Activated CD4-positive, alpha-beta memory T cell treated with anti-CD3 and anti-CD28 coated beads, Interleukin-2, amount 10 ng/mL, durations not matched to agents 7 days and 5 days (primary cell): ENCODE data around the gene RALGPS1. TPM values are rescaled to one million over a fixed set of nuclear protein-coding genes. Genes with fewer than 3 reads are reported as not detected.
A peak's percentile ranks its signal among the peaks of the same experiment; 100 is the strongest.

Experiments used
- CTCF ChIA-PET: fragments of 350-600 bp; sonication (Branson Sonifier 250); formaldehyde crosslinking; loops from one replicate; lab custom pipeline; 2021; ENCODE audit warnings: antibody characterized with exemption, inconsistent platforms; lab: Charles Lee
- POLR2A ChIA-PET: fragments of 350-600 bp; sonication (Branson Sonifier 250); formaldehyde crosslinking; loops from one replicate; lab custom pipeline; 2021; ENCODE audit warnings: antibody characterized with exemption; lab: Charles Lee
- DNase-seq: peaks from one replicate; pipeline ENCODE4 v3.0.0-alpha.2; 2020
- H3K27ac Mint-ChIP-seq: one replicate; pipeline ENCODE4 v1.8.0; 2021; ENCODE audit warnings: mild to moderate bottlenecking, mixed read lengths
- H3K27me3 Mint-ChIP-seq: one replicate; pipeline ENCODE4 v1.8.0; 2021; ENCODE audit warnings: mixed read lengths
- H3K36me3 Mint-ChIP-seq: one replicate; pipeline ENCODE4 v1.8.0; 2021; ENCODE audit warnings: low read depth, mixed read lengths
- H3K4me1 Mint-ChIP-seq: one replicate; pipeline ENCODE4 v1.8.0; 2021; ENCODE audit warnings: mixed read lengths
- H3K4me3 Mint-ChIP-seq: one replicate; pipeline ENCODE4 v1.8.0; 2021; ENCODE audit warnings: mild to moderate bottlenecking, mixed read lengths
- H3K9me3 Mint-ChIP-seq: one replicate; pipeline ENCODE4 v1.8.0; 2021; ENCODE audit warnings: mixed read lengths
- total RNA-seq, 2 experiments: library from RNA; stranded (reverse); gene quantifications; one replicate each; pipeline ENCODE4 v1.2.3, GENCODE V29; 2021

The RALGPS1 gene
- total RNA-seq, 2 experiments from 2014 or later: 2.8 to 3.4 TPM

DNA sequence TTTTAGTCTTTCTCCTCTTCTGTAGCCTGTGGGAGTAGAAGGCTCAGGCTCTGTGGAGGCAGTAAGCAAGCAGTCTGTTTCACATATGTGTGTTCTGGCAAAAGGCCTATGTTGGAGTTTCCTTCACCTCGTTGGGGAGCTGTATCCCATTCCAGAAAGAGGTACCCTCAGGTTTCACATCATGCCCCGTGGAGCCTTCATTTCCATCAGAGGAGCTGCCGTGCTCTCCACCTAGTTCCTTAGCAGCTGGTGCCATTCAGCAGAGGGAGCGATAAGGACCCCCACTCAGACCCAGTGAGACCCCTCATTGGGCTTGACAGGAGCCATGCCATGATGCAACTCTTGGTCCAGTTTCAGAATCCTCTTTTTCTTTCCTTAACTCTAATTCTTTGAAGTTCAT is 258.5 kb downstream of the RALGPS1 start:
- peaks cover 4% of the 10 kb centered on the region for H3K27me3 Mint-ChIP-seq
- H3K4me1 Mint-ChIP-seq: no peaks in the 10 kb centered on the region
- peak; percentile 9 for DNase-seq
- no peak overlapping the region for H3K4me3 Mint-ChIP-seq
- no peak overlapping the region for H3K27ac Mint-ChIP-seq
- ChIA-PET CTCF (interaction anchor here (1.0 to 1.6 kb wide), 2 partner anchors 26 to 38 kb away, joined by 3 read pairs; no protein-coding TSS in a partner anchor), POLR2A (no interaction called here)
- no peaks in the 10 kb centered on the region for H3K36me3 Mint-ChIP-seq
- H3K9me3 Mint-ChIP-seq: no peaks in the 10 kb centered on the region

DNA sequence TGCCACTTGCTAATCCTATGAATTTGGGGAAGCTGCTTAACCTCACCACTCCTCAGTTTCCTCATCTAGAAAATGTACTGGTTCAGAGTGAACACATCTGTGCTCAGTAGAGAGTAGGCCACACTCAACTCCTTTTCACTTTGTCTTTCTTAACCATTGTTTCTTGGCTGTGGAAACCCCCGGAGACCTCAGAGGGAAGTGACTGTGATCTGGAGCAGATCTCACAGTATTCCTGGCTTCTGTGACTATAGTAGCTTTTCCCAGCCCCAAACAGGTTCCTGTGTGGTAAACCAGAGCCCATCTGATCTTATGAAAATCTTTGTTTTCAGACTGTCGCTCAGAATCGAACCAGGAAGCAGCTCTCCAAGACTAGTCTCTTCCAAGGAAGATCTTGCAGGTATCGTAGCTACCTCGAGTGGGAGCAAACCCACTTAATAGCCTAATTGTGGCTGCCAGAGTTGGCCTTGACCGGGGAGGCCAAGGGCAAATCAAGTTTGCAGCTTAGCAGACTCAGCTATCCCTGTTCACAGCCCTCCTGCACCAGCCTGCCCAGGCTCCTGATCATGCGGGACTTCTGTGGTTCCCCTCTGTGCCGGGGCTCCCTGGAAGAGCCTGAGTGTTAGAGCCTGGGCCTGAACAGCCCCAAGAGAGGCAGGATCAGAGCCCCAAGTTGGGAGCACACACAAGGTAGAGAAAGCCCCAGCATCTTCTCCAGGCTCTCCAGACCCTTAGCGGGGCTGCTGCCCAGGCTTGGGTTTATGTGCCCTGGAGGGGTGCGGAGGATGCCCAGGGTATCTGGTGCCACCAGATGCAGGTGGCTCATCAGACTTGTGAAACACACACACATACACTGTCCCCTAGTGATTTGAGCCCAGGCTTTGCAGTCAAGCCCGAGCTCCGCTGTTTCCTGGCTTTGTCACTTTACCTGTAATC is 260.1 kb downstream of the RALGPS1 start:
- POLR2A ChIA-PET: no interaction called here

DNA sequence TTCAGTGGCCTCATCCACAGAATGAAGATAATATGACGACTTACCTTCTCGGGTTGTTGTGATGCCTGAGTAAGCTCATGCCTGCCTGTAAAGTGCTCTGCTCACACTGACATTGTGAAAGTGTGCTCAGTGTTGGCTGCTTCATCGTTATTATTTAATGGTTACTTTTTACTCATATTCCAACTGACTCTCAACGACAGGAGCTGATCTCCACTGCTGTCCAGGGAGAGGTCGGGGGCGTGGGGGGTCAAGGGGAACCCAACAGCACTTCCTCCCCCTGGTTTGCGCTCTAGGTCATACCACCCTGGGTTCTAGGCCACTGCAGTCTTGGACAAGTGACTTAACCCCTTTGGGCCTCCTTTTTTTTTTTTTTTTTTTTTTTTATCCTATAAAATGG is 260.7 kb downstream of the RALGPS1 start:
- Mint-ChIP-seq H3K36me3 (no peaks in the 10 kb centered on the region), H3K4me1 (no peaks in the 10 kb centered on the region), H3K9me3 (no peaks in the 10 kb centered on the region), H3K27me3 (peaks cover 4% of the 10 kb centered on the region), H3K27ac (no peak overlapping the region), H3K4me3 (no peak overlapping the region)
- ChIA-PET POLR2A (no interaction called here), CTCF (interaction anchor here (1.4 kb wide), 1 partner anchor 12 kb away, joined by 5 read pairs; no protein-coding TSS in a partner anchor)
- peak; percentile 2 for DNase-seq

More for the DNA sequence above, 260.1 kb downstream of the RALGPS1 start:
- Mint-ChIP-seq H3K36me3 (no peaks in the 10 kb centered on the region), H3K27me3 (peaks cover 4% of the 10 kb centered on the region), H3K4me1 (no peaks in the 10 kb centered on the region), H3K4me3 (no peak overlapping the region), H3K27ac (no peak overlapping the region), H3K9me3 (no peaks in the 10 kb centered on the region)
- CTCF ChIA-PET: interaction anchor here (1.4 to 1.6 kb wide), 2 partner anchors 11 to 24 kb away, joined by 3 to 5 read pairs; no protein-coding TSS in a partner anchor
- peak; percentile 11 for DNase-seq

DNA sequence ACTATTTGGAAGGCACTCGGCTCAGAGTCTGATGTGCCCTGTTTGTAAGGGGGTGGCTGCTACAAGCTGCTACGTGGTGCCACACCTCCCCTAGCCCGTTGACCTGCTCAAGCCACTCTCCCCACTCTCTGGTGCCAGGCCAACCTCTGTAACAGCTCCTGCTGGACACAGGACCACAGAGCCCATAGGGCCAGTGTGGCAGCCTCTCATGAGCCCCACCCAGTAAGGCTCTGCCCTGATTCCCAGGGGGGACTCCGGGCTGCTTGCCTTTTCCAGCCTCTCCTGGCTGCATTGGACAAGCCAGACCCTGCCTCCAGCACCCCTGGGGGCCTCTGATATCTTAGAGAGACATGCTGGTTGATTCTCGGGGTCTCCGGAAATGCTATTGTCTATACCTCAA is 261.2 kb downstream of the RALGPS1 start:
- CTCF ChIA-PET: interaction anchor here (1.4 kb wide), 1 partner anchor 12 kb away, joined by 5 read pairs; no protein-coding TSS in a partner anchor
- no peak overlapping the region for H3K4me3 Mint-ChIP-seq

DNA sequence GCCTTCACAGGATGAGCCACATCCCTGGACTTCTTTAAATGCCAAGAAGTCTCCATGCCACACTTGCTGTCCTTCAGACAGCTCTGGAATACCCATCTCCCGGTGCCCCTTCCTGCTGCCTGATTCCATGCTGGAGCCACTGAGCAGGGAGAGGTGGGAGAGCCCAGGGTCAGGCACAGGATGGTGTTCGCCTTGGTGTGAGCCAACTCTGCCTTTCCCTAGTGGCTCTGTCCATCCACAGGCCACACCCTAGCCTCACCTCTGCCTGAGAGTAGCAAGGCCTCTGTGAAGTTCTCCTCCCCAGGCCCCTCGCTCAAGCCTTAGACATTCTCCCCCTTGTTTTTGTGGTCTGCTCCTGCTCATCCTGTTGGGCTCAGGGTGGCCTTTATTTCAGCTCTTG is 262.0 kb downstream of the RALGPS1 start:
- H3K9me3 Mint-ChIP-seq: no peaks in the 10 kb centered on the region
- peak; percentile 6 for DNase-seq
- H3K27me3 Mint-ChIP-seq: peaks cover 4% of the 10 kb centered on the region
- CTCF ChIA-PET: interaction anchor here (0.6 kb wide), 1 partner anchor 498 kb away, joined by 5 read pairs; no protein-coding TSS in a partner anchor
- H3K4me3 Mint-ChIP-seq: no peak overlapping the region
- no peaks in the 10 kb centered on the region for H3K4me1 Mint-ChIP-seq
- no peaks in the 10 kb centered on the region for H3K36me3 Mint-ChIP-seq
- no peak overlapping the region for H3K27ac Mint-ChIP-seq
- POLR2A ChIA-PET: no interaction called here

More for the DNA sequence above, 261.2 kb downstream of the RALGPS1 start:
- Mint-ChIP-seq H3K27me3 (peaks cover 4% of the 10 kb centered on the region), H3K9me3 (no peaks in the 10 kb centered on the region), H3K36me3 (no peaks in the 10 kb centered on the region), H3K27ac (no peak overlapping the region), H3K4me1 (no peaks in the 10 kb centered on the region)
- POLR2A ChIA-PET: no interaction called here
- peak; percentile 11 for DNase-seq

DNA sequence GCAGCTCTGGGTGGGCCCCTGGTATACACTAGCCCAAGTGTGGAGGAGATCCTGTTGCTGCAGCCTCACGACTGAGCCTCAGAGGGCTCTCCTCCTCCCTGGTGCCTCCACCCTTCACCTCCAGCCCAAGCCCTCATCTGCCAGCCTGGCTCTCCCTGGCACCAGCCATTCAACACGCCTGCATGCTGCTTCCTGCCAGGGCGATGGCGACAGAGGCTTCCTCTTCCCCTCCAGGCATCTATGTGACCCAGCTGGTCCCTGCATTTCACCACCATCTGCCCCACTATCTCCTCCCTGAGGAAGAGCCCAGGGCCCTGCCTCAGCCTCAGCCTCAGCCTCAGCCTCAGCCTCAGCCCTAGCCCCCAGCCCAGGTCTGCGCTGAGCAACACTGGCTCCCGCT is 262.6 kb downstream of the RALGPS1 start:
- CTCF ChIA-PET: interaction anchor here (0.6 kb wide), 1 partner anchor 499 kb away, joined by 5 read pairs; no protein-coding TSS in a partner anchor
- peaks cover 4% of the 10 kb centered on the region for H3K27me3 Mint-ChIP-seq
- no peak overlapping the region for H3K27ac Mint-ChIP-seq
- H3K4me3 Mint-ChIP-seq: no peak overlapping the region
- POLR2A ChIA-PET: no interaction called here
- H3K4me1 Mint-ChIP-seq: no peaks in the 10 kb centered on the region
- H3K9me3 Mint-ChIP-seq: no peaks in the 10 kb centered on the region
- DNase-seq: no peak
- no peaks in the 10 kb centered on the region for H3K36me3 Mint-ChIP-seq

DNA sequence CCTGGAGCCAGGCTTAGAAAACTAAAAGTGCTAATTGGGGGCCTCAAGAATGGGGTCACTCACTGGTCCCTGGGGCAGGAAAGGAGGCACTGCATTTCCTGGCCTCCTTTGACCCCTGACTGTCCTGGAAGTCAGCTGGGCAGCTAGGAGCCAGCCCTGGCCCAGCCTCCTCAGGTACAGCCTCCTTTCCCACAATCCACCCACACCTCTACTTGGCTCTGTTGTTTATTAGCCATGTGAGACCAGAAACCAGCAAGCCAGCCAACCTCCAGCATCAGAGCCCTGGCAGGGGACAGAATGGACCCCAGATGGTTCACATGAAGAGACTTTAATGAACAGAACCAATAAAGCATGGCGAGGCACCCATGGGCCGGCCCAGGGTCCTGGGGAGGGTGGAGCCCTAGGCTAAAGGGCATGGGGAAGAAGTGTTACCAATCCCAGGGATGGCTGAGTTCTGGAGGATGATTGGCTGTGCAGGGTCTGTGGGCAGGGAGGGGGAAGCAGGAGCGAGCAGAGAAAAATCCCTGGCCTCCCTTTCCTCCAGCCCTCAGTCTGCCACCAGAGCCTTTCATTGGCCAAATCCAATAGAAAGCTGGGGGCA is 263.2 kb downstream of the RALGPS1 start:
- H3K9me3 Mint-ChIP-seq: no peaks in the 10 kb centered on the region
- H3K27me3 Mint-ChIP-seq: no peaks in the 10 kb centered on the region
- H3K4me3 Mint-ChIP-seq: no peak overlapping the region
- ChIA-PET CTCF (no interaction called here), POLR2A (no interaction called here)
- no peak for DNase-seq
- H3K36me3 Mint-ChIP-seq: no peaks in the 10 kb centered on the region
- no peak overlapping the region for H3K27ac Mint-ChIP-seq
- no peaks in the 10 kb centered on the region for H3K4me1 Mint-ChIP-seq

DNA sequence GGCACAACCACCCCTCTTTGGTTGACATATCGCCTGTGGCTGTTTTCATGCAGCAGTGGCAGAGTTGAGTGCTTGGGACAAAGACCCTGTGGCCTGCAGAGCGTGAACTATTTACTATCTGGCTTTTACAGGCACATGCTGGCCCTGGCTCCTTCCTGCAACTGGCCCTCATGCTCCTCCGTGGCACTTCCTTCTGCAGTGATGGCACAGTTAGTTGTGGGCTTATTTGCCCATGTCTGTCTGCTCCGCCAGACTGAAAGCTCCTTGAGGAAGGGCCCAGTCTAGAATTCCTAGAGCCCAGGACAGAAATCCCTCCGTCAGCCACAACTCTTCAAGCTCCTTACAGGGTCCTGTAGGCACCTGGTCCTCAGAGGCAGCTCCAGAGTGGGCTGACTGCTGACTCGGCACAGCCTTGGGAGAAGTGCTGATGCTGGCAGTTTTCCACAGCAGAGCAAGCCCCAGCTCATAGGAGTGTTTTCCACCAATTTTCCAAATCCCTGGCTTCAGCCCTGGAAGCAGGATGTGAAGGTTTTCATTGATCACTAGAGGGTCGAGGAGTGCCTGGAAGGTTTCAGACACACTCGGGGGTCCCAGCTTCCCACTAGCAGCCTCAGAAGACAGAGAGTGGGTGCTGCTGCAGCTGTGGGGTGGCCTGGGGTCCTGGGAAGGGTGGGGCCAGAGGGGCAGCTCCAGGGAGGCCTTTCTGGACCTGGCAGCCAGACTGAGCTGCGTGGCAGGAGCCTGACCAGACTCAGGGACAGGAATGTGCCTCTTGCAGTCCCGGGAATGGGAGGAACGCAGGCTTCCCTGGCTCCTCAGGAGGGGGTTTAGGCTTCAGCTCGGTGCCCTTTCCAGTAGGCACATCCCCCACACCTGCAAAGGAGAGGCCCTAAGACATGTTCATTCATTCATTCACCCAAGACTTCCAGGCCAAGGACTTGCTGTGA is 264.4 kb downstream of the RALGPS1 start:
- ChIA-PET POLR2A (interaction anchor here (0.8 kb wide), 1 partner anchor 241 kb away, joined by 3 read pairs; no protein-coding TSS in a partner anchor), CTCF (no interaction called here)
- no peaks in the 10 kb centered on the region for H3K9me3 Mint-ChIP-seq
- H3K4me1 Mint-ChIP-seq: no peaks in the 10 kb centered on the region
- no peaks in the 10 kb centered on the region for H3K36me3 Mint-ChIP-seq
- H3K27me3 Mint-ChIP-seq: no peaks in the 10 kb centered on the region
- no peak overlapping the region for H3K4me3 Mint-ChIP-seq
- DNase-seq: no peak
- H3K27ac Mint-ChIP-seq: no peak overlapping the region

DNA sequence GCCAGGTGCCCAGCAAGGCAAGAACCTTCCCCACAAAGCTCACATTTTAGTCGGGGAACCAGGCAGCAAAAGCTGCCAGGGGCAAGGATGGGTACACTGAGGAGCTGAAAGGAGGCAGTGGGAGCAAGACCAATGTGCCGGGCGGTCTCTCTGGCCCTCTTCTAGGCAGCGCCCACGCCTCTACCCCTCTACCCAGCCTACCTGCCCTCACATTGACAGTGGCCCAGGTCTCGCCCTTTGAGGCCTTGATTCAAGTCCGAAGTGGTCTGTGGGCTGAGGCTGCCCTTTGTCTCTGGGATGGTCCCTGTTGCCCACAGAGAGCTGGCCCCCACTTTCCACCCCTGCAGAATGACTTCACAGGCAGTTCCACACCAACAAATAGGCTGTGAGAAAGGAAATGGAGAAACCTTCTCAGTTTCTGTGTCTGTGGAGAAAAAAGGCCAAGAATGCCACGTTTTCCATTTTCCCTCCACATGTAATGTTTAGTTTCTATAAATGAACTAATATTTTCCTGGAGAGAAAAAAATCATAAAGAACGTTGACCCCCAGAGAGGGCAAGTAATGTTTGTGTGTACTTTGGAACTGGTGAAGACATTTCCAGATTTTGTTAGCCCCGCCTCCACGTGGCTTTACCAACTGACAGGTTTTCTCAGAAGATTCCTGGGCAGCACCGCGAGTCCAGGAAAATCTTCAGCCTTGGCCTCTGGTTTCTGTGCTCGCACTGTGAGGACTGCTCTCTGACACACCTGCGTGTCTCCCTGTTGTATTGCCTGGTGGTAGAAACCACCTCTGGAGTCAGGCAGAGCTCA is 265.3 kb downstream of the RALGPS1 start:
- Mint-ChIP-seq H3K36me3 (no peaks in the 10 kb centered on the region), H3K9me3 (no peaks in the 10 kb centered on the region), H3K27ac (no peak overlapping the region), H3K4me3 (no peak overlapping the region), H3K27me3 (no peaks in the 10 kb centered on the region), H3K4me1 (no peaks in the 10 kb centered on the region)
- POLR2A ChIA-PET: interaction anchor here (0.8 kb wide), 1 partner anchor 242 kb away, joined by 3 read pairs; no protein-coding TSS in a partner anchor
- CTCF ChIA-PET: no interaction called here
- DNase-seq: no peak

DNA sequence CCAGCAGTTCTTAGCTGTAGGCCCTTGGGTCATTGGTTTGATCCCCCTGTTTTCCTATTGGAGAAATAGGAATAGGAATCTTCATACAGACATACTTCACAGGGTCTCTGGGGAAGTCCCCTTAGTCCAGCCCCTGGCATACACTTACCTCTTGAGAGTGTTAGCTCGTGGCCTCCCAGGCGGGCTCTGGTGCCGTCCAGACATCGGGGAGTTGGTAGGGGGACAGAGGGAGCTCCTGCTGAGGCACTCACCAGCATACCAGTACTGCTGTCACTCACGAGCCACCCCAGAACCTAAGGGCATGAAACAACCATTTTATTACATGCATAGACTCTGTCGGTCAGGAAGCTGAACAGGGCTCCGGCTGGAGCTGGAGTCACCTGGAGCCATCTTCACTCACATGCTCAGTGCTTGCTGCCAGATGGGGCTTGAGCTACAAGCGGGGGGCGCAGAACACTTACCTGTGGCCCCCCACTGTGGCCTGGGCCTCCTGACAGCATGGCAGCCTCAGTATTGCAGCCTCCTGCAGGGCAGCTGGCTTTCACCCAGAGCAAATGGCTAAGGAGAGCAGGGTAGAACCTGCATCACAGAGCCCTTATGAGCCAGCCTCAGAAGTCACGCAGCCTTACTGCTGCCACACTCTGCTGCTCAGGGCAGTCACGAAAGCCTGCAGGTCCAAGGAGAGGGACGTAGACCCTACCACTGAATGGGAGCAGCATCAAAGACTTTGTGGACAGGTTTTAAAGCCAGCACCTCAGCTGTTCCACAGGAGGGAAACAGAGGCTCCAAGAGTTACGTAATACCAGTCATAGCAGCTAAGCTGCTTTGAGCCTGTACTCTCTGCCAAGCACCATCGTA is 266.1 kb downstream of the RALGPS1 start:
- no peak for DNase-seq
- Mint-ChIP-seq H3K36me3 (no peaks in the 10 kb centered on the region), H3K9me3 (no peaks in the 10 kb centered on the region), H3K4me3 (no peak overlapping the region), H3K4me1 (no peaks in the 10 kb centered on the region), H3K27me3 (no peaks in the 10 kb centered on the region), H3K27ac (no peak overlapping the region)
- CTCF ChIA-PET: no interaction called here
- POLR2A ChIA-PET: no interaction called here

DNA sequence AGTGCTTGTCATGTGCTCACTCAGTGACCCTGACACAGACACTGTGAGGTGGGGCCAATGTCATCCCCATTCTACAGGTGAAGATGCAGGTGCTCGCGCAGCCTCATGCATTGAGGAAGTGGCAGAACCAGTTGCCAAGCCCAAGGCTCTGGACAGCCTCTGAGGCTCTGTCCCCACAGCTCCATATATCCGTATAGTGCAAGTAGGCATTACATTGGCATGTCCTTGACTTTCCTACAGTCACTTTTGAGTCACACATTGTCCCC is 266.7 kb downstream of the RALGPS1 start:
- no peak overlapping the region for H3K27ac Mint-ChIP-seq
- CTCF ChIA-PET: no interaction called here
- no peaks in the 10 kb centered on the region for H3K9me3 Mint-ChIP-seq
- no peaks in the 10 kb centered on the region for H3K27me3 Mint-ChIP-seq
- H3K36me3 Mint-ChIP-seq: no peaks in the 10 kb centered on the region
- no peaks in the 10 kb centered on the region for H3K4me1 Mint-ChIP-seq
- DNase-seq: no peak
- no peak overlapping the region for H3K4me3 Mint-ChIP-seq
- POLR2A ChIA-PET: no interaction called here
